Stimulated activated effector memory CD8-positive, alpha-beta T cell treated with anti-CD3 and anti-CD28 coated beads, Interleukin-12 subunit alpha, Interleukin-12 subunit beta, amount 100 ng/mL, for 72 hours (primary cell): ENCODE results near the gene CENPB.

Experiments
- ATAC-seq: fragments of 150-1000 bp; cut with Tn5 transposase; 2 replicates; pipeline ENCODE4 v1.10.0; 2021
- DNase-seq, 2 donors: peaks; one replicate each; pipeline ENCODE4 v3.0.0; 2021 to 2022; ENCODE audit warnings: low spot score in 2 of 2
- H3K27ac Mint-ChIP-seq: one replicate; pipeline ENCODE4 v1.8.0; 2022; ENCODE audit warnings: mild to moderate bottlenecking, mixed read lengths
- H3K36me3 Mint-ChIP-seq: one replicate; pipeline ENCODE4 v1.8.0; 2022; ENCODE audit warnings: mild to moderate bottlenecking, mixed read lengths
- H3K4me1 Mint-ChIP-seq: one replicate; pipeline ENCODE4 v1.8.0; 2022; ENCODE audit warnings: mixed read lengths
- H3K4me3 Mint-ChIP-seq: one replicate; pipeline ENCODE4 v1.8.0; 2022; ENCODE audit warnings: mild to moderate bottlenecking, mixed read lengths
- H3K9me3 Mint-ChIP-seq: one replicate; pipeline ENCODE4 v1.8.0; 2022; ENCODE audit warnings: mixed read lengths

Gene CENPB

GRCh38 chr20:3768342-3769130, 18.0 kb downstream of the CENPB start:
- peaks cover 6% of the 10 kb centered on the region for H3K36me3 Mint-ChIP-seq
- H3K9me3 Mint-ChIP-seq: no peaks in the 10 kb centered on the region
- ATAC-seq: peak; percentile 77
- H3K27ac Mint-ChIP-seq: peak overlapping the region; percentile 94
- peaks cover 43% of the 10 kb centered on the region for H3K4me1 Mint-ChIP-seq
- peak overlapping the region; percentile 86 for H3K4me3 Mint-ChIP-seq
- peak; percentile 65 to 88 for DNase-seq

GRCh38 chr20:3767427-3768341, 18.9 kb downstream of the CENPB start, which contains the start of gene ADISSP:
TSS of gene ADISSP (minus strand) at chr20:3767753. CDS start at chr20:3760100, 7,653 bp downstream.
- H3K4me3 Mint-ChIP-seq: peak within 1 kb of the TSS; percentile 86
- ATAC-seq: peak; percentile 94
- peaks cover 43% of the 10 kb centered on the region for H3K4me1 Mint-ChIP-seq
- H3K27ac Mint-ChIP-seq: peak within 1 kb of the TSS; percentile 94
- H3K9me3 Mint-ChIP-seq: no peaks in the 10 kb centered on the region
- DNase-seq: peak; percentile 96 to 97
- peaks cover 6% of the 10 kb centered on the region for H3K36me3 Mint-ChIP-seq

- H3K4me3 Mint-ChIP-seq: peak overlapping the region; percentile 86
- no peaks in the 10 kb centered on the region for H3K9me3 Mint-ChIP-seq
- H3K27ac Mint-ChIP-seq: peak overlapping the region; percentile 48
- DNase-seq (peak in 1 of 2 donors; percentile 64), ATAC-seq (no peak)
- H3K36me3 Mint-ChIP-seq: peaks cover 6% of the 10 kb centered on the region
- H3K4me1 Mint-ChIP-seq: peaks cover 43% of the 10 kb centered on the region
Observed at GRCh38 chr20:3767110-3767426, 19.5 kb downstream of the CENPB start.

GRCh38 chr20:3766422-3767109, 20.0 kb downstream of the CENPB start:
- no peaks in the 10 kb centered on the region for H3K9me3 Mint-ChIP-seq
- peak overlapping the region; percentile 48 for H3K27ac Mint-ChIP-seq
- H3K4me1 Mint-ChIP-seq: peaks cover 43% of the 10 kb centered on the region
- peak overlapping the region; percentile 86 for H3K4me3 Mint-ChIP-seq
- peaks cover 9% of the 10 kb centered on the region for H3K36me3 Mint-ChIP-seq
- ATAC-seq (no peak), DNase-seq (no peak)

- Mint-ChIP-seq H3K9me3 (no peaks in the 10 kb centered on the region), H3K4me3 (peak overlapping the region; percentile 86), H3K4me1 (peaks cover 43% of the 10 kb centered on the region), H3K36me3 (peaks cover 12% of the 10 kb centered on the region), H3K27ac (no peak overlapping the region)
- ATAC-seq (no peak), DNase-seq (no peak)
Observed at GRCh38 chr20:3765171-3765882, 21.2 kb downstream of the CENPB start.

GRCh38 chr20:3764659-3765058, 21.9 kb downstream of the CENPB start:
- no peaks in the 10 kb centered on the region for H3K9me3 Mint-ChIP-seq
- H3K36me3 Mint-ChIP-seq: peaks cover 12% of the 10 kb centered on the region
- DNase-seq (no peak), ATAC-seq (no peak)
- peaks cover 48% of the 10 kb centered on the region for H3K4me1 Mint-ChIP-seq
- H3K27ac Mint-ChIP-seq: no peak overlapping the region
- H3K4me3 Mint-ChIP-seq: no peak overlapping the region

GRCh38 chr20:3763671-3764601, 22.6 kb downstream of the CENPB start:
- H3K27ac Mint-ChIP-seq: no peak overlapping the region
- ATAC-seq: no peak
- DNase-seq: no peak
- H3K9me3 Mint-ChIP-seq: no peaks in the 10 kb centered on the region
- peaks cover 11% of the 10 kb centered on the region for H3K36me3 Mint-ChIP-seq
- H3K4me3 Mint-ChIP-seq: no peak overlapping the region
- H3K4me1 Mint-ChIP-seq: peaks cover 45% of the 10 kb centered on the region

GRCh38 chr20:3760655-3761348, 25.7 kb downstream of the CENPB start:
- DNase-seq (no peak), ATAC-seq (no peak)
- Mint-ChIP-seq H3K9me3 (no peaks in the 10 kb centered on the region), H3K4me1 (peaks cover 23% of the 10 kb centered on the region), H3K4me3 (no peak overlapping the region), H3K27ac (peak overlapping the region; percentile 44), H3K36me3 (peaks cover 12% of the 10 kb centered on the region)

GRCh38 chr20:3759884-3760283, 26.7 kb downstream of the CENPB start:
- no peak for DNase-seq
- Mint-ChIP-seq H3K4me1 (peaks cover 14% of the 10 kb centered on the region), H3K36me3 (peaks cover 13% of the 10 kb centered on the region), H3K9me3 (no peaks in the 10 kb centered on the region), H3K4me3 (no peak overlapping the region), H3K27ac (peak overlapping the region; percentile 44)
- ATAC-seq: no peak

- ATAC-seq (no peak), DNase-seq (no peak)
- Mint-ChIP-seq H3K9me3 (no peaks in the 10 kb centered on the region), H3K27ac (peak overlapping the region; percentile 44), H3K4me1 (peaks cover 9% of the 10 kb centered on the region), H3K4me3 (no peak overlapping the region), H3K36me3 (peaks cover 18% of the 10 kb centered on the region)
Observed at GRCh38 chr20:3759316-3759823, 27.2 kb downstream of the CENPB start.

- Mint-ChIP-seq H3K4me1 (peaks cover 8% of the 10 kb centered on the region), H3K36me3 (peaks cover 19% of the 10 kb centered on the region), H3K9me3 (no peaks in the 10 kb centered on the region), H3K27ac (no peak overlapping the region), H3K4me3 (no peak overlapping the region)
- DNase-seq: no peak
- no peak for ATAC-seq
Observed at GRCh38 chr20:3758566-3758965, 28.0 kb downstream of the CENPB start.

- DNase-seq (no peak), ATAC-seq (no peak)
- Mint-ChIP-seq H3K4me3 (no peak overlapping the region), H3K9me3 (no peaks in the 10 kb centered on the region), H3K36me3 (peaks cover 19% of the 10 kb centered on the region), H3K27ac (no peak overlapping the region), H3K4me1 (peaks cover 12% of the 10 kb centered on the region)
Observed at GRCh38 chr20:3757268-3757667, 29.3 kb downstream of the CENPB start.

GRCh38 chr20:3755814-3756480, 30.6 kb downstream of the CENPB start:
- H3K27ac Mint-ChIP-seq: no peak overlapping the region
- peaks cover 16% of the 10 kb centered on the region for H3K4me1 Mint-ChIP-seq
- ATAC-seq (no peak), DNase-seq (no peak)
- H3K36me3 Mint-ChIP-seq: peaks cover 13% of the 10 kb centered on the region
- H3K9me3 Mint-ChIP-seq: no peaks in the 10 kb centered on the region
- no peak overlapping the region for H3K4me3 Mint-ChIP-seq
